Esophagus (tissue), 2 donors: ENCODE data around the gene HNF4A. TPM values are rescaled to one million over a fixed set of nuclear protein-coding genes. Genes with fewer than 3 reads are reported as not detected.

Experiments
- H3K27ac ChIP-seq, 2 donors: one replicate each; pipeline ENCODE4 v1.5.1; 2013; ENCODE audit warnings: low read depth in 2 of 2, mild to moderate bottlenecking in 2 of 2, inconsistent platforms in 1 of 2, low read length in 1 of 2, moderate library complexity in 1 of 2
- H3K27me3 ChIP-seq, 2 donors: one replicate each; pipeline ENCODE4 v1.6.1; 2013; ENCODE audit warnings: low read length in 2 of 2, control low read depth in 1 of 2, mild to moderate bottlenecking in 1 of 2; ENCODE audit not compliant: insufficient read depth in 2 of 2, control insufficient read depth in 1 of 2
- H3K36me3 ChIP-seq, 2 donors: one replicate each; pipeline ENCODE4 v1.6.1; 2013; ENCODE audit warnings: low read length in 1 of 2; ENCODE audit not compliant: control insufficient read depth in 2 of 2, insufficient read depth in 2 of 2
- H3K4me1 ChIP-seq, 2 donors: one replicate each; pipeline ENCODE4 v1.6.1; 2013; ENCODE audit warnings: low read length in 1 of 2; ENCODE audit not compliant: control insufficient read depth in 2 of 2, insufficient read depth in 2 of 2
- H3K4me3 ChIP-seq, 2 donors: one replicate each; pipeline ENCODE4 v1.5.1; 2013; ENCODE audit warnings: low read length in 2 of 2, mild to moderate bottlenecking in 2 of 2, low read depth in 1 of 2, moderate library complexity in 1 of 2
- H3K9me3 ChIP-seq, 2 donors: one replicate each; pipeline ENCODE4 v1.6.1; 2013; ENCODE audit warnings: mild to moderate bottlenecking in 2 of 2, low read depth in 1 of 2, low read length in 1 of 2, moderate library complexity in 1 of 2; ENCODE audit not compliant: control insufficient read depth in 2 of 2, insufficient read depth in 1 of 2
- WGBS, 2 donors: extraction: QIAGEN DNeasy Blood & Tissue Kit; methylation state at CpG; one replicate each; pipeline ENCODE4 v1.1.7; 2013; 5-methylcytosine and 5-hydroxymethylcytosine counted together
- polyA plus RNA-seq, 2 donors: library from polyadenylated mRNA; stranded (reverse); fragments of 200-250 nt; gene quantifications; one replicate each; pipeline ENCODE4 v1.2.3, GENCODE V29; 2013
- donor health status: healthy with polysubstance abuse.
- donor health status: Bipolar disorder and iron deficiency.

HNF4A gene
- polyA plus RNA-seq, 2 donors = 0.02 TPM

DNA sequence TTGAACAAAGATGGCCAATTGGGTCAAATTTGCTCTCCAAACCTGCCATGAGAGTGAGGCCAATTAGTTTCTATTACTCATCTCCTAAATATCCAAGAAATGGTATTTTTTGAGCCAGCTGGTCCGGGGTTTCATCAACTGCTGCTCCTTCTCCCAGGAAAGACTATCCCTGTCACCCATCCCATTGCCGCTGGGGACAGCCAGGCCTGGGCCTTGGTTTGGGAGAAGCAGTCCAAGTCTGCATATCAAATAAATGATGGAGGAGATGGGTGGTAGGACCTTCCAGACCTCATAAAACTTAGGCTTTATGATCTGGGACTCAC lies 73.5 kb downstream of the HNF4A start:
- Histone ChIP-seq H3K27me3 (no peaks in the 10 kb centered on the region), H3K27ac (no peak overlapping the region), H3K4me1 (no peaks in the 10 kb centered on the region), H3K36me3 (no peaks in the 10 kb centered on the region), H3K9me3 (no peaks in the 10 kb centered on the region), H3K4me3 (no peak overlapping the region)
- 87 to 89% methylated on average over 2 of the region's 2 CpGs for WGBS, 2 donors

DNA sequence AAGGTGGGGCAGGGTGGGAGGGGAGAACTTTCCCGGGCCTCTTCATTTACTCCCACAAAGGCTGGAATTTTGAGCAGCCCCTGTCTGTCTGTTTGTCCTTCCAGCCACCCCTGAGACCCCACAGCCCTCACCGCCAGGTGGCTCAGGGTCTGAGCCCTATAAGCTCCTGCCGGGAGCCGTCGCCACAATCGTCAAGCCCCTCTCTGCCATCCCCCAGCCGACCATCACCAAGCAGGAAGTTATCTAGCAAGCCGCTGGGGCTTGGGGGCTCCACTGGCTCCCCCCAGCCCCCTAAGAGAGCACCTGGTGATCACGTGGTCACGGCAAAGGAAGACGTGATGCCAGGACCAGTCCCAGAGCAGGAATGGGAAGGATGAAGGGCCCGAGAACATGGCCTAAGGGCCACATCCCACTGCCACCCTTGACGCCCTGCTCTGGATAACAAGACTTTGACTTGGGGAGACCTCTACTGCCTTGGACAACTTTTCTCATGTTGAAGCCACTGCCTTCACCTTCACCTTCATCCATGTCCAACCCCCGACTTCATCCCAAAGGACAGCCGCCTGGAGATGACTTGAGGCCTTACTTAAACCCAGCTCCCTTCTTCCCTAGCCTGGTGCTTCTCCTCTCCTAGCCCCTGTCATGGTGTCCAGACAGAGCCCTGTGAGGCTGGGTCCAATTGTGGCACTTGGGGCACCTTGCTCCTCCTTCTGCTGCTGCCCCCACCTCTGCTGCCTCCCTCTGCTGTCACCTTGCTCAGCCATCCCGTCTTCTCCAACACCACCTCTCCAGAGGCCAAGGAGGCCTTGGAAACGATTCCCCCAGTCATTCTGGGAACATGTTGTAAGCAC lies 74.1 kb downstream of the HNF4A start:
- no peaks in the 10 kb centered on the region for H3K4me1 ChIP-seq
- no peak overlapping the region for H3K27ac ChIP-seq
- 87 to 92% methylated on average over 17 of the region's 17 CpGs for WGBS, 2 donors
- no peak overlapping the region for H3K4me3 ChIP-seq
- H3K36me3 ChIP-seq = no peaks in the 10 kb centered on the region
- no peaks in the 10 kb centered on the region for H3K9me3 ChIP-seq
- H3K27me3 ChIP-seq = no peaks in the 10 kb centered on the region

DNA sequence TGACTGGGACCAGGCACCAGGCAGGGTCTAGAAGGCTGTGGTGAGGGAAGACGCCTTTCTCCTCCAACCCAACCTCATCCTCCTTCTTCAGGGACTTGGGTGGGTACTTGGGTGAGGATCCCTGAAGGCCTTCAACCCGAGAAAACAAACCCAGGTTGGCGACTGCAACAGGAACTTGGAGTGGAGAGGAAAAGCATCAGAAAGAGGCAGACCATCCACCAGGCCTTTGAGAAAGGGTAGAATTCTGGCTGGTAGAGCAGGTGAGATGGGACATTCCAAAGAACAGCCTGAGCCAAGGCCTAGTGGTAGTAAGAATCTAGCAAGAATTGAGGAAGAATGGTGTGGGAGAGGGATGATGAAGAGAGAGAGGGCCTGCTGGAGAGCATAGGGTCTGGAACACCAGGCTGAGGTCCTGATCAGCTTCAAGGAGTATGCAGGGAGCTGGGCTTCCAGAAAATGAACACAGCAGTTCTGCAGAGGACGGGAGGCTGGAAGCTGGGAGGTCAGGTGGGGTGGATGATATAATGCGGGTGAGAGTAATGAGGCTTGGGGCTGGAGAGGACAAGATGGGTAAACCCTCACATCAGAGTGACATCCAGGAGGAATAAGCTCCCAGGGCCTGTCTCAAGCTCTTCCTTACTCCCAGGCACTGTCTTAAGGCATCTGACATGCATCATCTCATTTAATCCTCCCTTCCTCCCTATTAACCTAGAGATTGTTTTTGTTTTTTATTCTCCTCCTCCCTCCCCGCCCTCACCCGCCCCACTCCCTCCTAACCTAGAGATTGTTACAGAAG lies 75.0 kb downstream of the HNF4A start:
- Histone ChIP-seq H3K9me3 (no peaks in the 10 kb centered on the region), H3K27me3 (no peaks in the 10 kb centered on the region), H3K4me3 (no peak overlapping the region), H3K27ac (no peak overlapping the region), H3K36me3 (no peaks in the 10 kb centered on the region), H3K4me1 (no peaks in the 10 kb centered on the region)
- 82 to 86% methylated on average over 7 of the region's 7 CpGs for WGBS, 2 donors

GRCh38 chr20:44431118-44431501 lies 75.6 kb downstream of the HNF4A start:
- Histone ChIP-seq H3K36me3 (no peaks in the 10 kb centered on the region), H3K9me3 (no peaks in the 10 kb centered on the region), H3K27me3 (no peaks in the 10 kb centered on the region), H3K4me3 (no peak overlapping the region), H3K27ac (no peak overlapping the region), H3K4me1 (no peaks in the 10 kb centered on the region)
- 50 to 54% methylated on average over 4 of the region's 4 CpGs for WGBS, 2 donors

DNA sequence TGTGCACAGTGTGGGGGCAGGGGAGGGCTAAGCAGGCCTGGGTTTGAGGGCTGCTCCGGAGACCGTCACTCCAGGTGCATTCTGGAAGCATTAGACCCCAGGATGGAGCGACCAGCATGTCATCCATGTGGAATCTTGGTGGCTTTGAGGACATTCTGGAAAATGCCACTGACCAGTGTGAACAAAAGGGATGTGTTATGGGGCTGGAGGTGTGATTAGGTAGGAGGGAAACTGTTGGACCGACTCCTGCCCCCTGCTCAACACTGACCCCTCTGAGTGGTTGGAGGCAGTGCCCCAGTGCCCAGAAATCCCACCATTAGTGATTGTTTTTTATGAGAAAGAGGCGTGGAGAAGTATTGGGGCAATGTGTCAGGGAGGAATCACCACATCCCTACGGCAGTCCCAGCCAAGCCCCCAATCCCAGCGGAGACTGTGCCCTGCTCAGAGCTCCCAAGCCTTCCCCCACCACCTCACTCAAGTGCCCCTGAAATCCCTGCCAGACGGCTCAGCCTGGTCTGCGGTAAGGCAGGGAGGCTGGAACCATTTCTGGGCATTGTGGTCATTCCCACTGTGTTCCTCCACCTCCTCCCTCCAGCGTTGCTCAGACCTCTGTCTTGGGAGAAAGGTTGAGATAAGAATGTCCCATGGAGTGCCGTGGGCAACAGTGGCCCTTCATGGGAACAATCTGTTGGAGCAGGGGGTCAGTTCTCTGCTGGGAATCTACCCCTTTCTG lies 76.2 kb downstream of the HNF4A start:
- H3K27ac ChIP-seq = no peak overlapping the region
- H3K36me3 ChIP-seq = no peaks in the 10 kb centered on the region
- H3K4me3 ChIP-seq = no peak overlapping the region
- H3K27me3 ChIP-seq = no peaks in the 10 kb centered on the region
- H3K9me3 ChIP-seq = no peaks in the 10 kb centered on the region
- no peaks in the 10 kb centered on the region for H3K4me1 ChIP-seq
- 60 to 62% methylated on average over 11 of the region's 11 CpGs for WGBS, 2 donors

DNA sequence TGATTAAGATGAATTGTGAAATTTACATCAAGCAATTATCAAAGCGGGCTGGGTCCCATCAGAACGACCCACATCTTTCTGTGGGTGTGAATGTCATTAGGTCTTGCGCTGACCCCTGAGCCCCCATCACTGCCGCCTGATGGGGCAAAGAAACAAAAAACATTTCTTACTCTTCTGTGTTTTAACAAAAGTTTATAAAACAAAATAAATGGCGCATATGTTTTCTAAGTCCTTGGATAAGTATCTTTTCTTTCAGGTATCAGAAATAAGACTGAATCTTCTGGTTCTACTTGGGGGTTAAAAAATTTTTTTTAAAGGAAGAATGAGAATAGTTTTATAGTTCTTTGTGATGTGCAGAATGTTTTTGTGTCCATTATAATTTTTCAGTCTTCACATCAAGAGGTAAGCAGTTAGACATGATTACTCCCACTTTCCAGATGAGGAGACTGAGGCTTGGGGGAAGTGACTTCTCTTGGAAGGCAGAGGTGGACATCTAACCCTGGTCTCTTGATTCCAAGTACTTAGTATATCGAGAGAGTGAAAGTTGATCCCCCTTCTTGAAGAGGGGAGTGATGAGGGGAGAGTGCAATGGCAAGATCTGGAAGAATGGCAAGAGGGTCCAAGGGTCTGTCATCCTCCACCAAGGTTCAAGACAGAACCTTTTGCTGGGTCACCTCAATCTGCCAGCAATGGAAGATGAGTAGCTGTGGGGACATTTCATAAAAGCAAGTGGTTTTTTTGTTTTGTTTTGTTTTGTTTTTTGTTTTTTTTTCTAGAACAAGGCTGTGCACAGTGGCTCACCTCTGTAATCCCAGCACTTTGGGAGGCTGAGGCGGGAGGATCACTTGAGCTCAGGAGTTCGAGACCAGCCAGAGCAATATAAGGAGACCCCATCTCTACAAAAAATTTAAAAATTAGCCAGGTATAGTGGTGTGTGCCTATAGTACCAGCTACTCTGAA lies 77.4 kb downstream of the HNF4A start:
- WGBS, 2 donors = 76 to 81% methylated on average over 8 of the region's 8 CpGs
- no peaks in the 10 kb centered on the region for H3K4me1 ChIP-seq
- H3K27ac ChIP-seq = no peak overlapping the region

DNA sequence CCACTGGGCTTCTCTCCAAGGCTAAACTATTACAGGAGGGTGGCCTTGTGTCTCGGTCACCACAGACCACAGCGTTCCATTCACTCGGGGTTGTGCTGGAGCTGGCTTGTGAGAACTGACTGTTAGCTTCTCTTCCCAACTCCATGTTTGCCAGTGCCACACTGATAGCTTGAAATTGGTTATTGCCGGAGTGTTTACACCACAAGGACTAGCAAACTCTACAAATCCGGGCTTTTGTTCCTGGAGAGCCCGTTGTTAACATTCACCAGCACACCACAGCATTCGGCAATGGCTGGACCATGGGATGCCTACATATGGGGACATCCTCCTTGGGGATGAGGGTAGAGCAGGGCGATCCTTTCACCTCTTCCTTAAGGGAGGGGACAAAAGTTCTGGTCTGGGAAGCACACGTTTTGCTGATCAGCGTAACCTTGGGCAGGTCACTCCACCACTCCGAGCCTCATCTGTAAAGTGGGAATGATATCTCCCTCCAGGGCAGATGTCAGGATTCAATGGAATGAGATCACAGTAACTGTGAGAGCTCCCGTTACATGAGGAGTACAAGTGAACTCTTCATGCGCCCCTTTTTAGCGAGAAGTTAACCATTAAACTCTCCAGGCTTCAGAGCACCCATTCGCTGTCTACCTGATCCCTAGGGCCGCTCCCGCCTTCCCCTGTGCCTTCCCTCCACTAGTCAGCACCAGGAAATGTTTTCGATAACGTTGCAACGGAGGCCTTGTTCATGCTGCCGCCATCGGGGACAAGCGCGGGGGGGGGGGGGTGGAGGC lies 78.4 kb downstream of the HNF4A start:
- Histone ChIP-seq H3K4me3 (no peak overlapping the region), H3K27ac (no peak overlapping the region), H3K9me3 (no peaks in the 10 kb centered on the region), H3K4me1 (no peaks in the 10 kb centered on the region), H3K36me3 (no peaks in the 10 kb centered on the region), H3K27me3 (no peaks in the 10 kb centered on the region)
- 57 to 70% methylated on average over 24 of the region's 24 CpGs for WGBS, 2 donors

More for the DNA sequence above, 77.4 kb downstream of the HNF4A start:
- Histone ChIP-seq H3K9me3 (no peaks in the 10 kb centered on the region), H3K4me3 (no peak overlapping the region), H3K36me3 (no peaks in the 10 kb centered on the region), H3K27me3 (no peaks in the 10 kb centered on the region)

GRCh38 chr20:44435630-44436335 lies 80.3 kb downstream of the HNF4A start:
- Histone ChIP-seq H3K27me3 (no peaks in the 10 kb centered on the region), H3K27ac (no peak overlapping the region), H3K36me3 (no peaks in the 10 kb centered on the region), H3K9me3 (no peaks in the 10 kb centered on the region), H3K4me3 (no peak overlapping the region), H3K4me1 (no peaks in the 10 kb centered on the region)
- 67 to 73% methylated on average over 11 to 12 of the region's 12 CpGs for WGBS, 2 donors
